ENCODE results near the gene CBX1. TPM values are rescaled to one million over a fixed set of nuclear protein-coding genes. Genes with fewer than 3 reads are reported as not detected.

The CBX1 gene
- total and polyA plus RNA-seq, 10 of the 15 experiments (the other 5 are each of a cell fraction or from before 2014, with no cell fraction given) = 11.8 to 99.2 (median 43.5) TPM

DNA sequence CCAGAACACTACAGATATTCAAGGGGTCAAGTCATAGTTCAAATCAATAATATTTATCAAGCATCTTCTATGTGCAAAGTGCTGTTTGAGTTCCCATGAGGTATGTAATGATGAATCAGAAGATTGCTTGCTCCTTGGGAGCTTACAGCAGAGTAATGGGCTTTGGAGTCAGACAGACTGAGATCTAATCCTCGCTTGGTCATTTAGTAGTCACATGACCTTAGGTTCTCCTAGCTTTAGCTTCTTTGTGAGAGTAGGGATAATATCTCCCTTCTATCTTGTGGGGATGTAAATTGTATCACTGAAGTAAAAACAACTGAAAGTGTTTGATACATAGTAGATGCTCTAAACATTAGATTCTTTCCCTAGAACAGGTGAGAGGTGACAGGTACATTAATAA is 36.4 kb upstream of the CBX1 start:
- intact Hi-C loops (cut with micrococcal nuclease; ENCODE audit: unreplicated experiment) (no loop called here), in situ Hi-C loops (cut with MboI) (loop anchor here (5.0 kb wide), 1 partner anchor 110 kb away; no protein-coding TSS in a partner anchor)
- Histone ChIP-seq H3K27me3 (replicated peaks in 1 of 2; ENCODE audit: control insufficient read depth in 2 of 2, insufficient read depth in 2 of 2, low read length in 1 of 2) (no peaks in the 10 kb centered on the region), H3K79me2 (ENCODE audit: control insufficient read depth, insufficient read depth, low read length) (no peaks in the 10 kb centered on the region), H2AFZ (ENCODE audit: control insufficient read depth, low read depth, low read length) (no peak overlapping the region), H3K4me1 (ENCODE audit: control insufficient read depth, insufficient read depth, low read length) (0 out of 2 replicates have a peak, but pooled peaks cover 1% of the 10 kb centered on the region), H4K20me1 (ENCODE audit: control insufficient read depth, insufficient read depth) (no peaks in the 10 kb centered on the region), H3K9ac (ENCODE audit: control insufficient read depth, insufficient read depth, low read length) (no peak overlapping the region), H3K4me2 (ENCODE audit: control insufficient read depth, insufficient read depth) (no peak overlapping the region), H3K4me3 (no peak overlapping the region), H3K9me3 (replicated peaks; ENCODE audit: control insufficient read depth, insufficient read depth, low read length) (no peaks in the 10 kb centered on the region), H3K36me3 (ENCODE audit: control insufficient read depth in 2 of 2, insufficient read depth in 2 of 2, low read length in 1 of 2) (no peaks in the 10 kb centered on the region; a peak in 2 of 4 replicates), H3K27ac (ENCODE audit: control insufficient read depth, insufficient read depth) (no peak overlapping the region)
- DNase-seq (ENCODE audit: low read depth, low spot score) = no peak
- ChIA-PET RAD21 (ENCODE audit: unreplicated experiment) (interaction anchor here (0.7 kb wide), 1 partner anchor 455 kb away, joined by 3 read pairs; no protein-coding TSS in a partner anchor), POLR2A (interaction anchor here (0.5 kb wide), 1 partner anchor 47 kb away, joined by 3 read pairs; no protein-coding TSS in a partner anchor), CTCF (interaction anchor here (0.6 to 1.3 kb wide), 3 partner anchors 37 to 355 kb away, joined by 3 to 8 read pairs (median 3); no protein-coding TSS in a partner anchor), SMC1A (ENCODE audit: uncharacterized antibody, unreplicated experiment) (interaction anchor here (0.9 to 2.3 kb wide), 2 partner anchors 10 to 26 kb away, joined by 3 to 7 read pairs; no protein-coding TSS in a partner anchor)
- TF ChIP-seq, protein P1, sequence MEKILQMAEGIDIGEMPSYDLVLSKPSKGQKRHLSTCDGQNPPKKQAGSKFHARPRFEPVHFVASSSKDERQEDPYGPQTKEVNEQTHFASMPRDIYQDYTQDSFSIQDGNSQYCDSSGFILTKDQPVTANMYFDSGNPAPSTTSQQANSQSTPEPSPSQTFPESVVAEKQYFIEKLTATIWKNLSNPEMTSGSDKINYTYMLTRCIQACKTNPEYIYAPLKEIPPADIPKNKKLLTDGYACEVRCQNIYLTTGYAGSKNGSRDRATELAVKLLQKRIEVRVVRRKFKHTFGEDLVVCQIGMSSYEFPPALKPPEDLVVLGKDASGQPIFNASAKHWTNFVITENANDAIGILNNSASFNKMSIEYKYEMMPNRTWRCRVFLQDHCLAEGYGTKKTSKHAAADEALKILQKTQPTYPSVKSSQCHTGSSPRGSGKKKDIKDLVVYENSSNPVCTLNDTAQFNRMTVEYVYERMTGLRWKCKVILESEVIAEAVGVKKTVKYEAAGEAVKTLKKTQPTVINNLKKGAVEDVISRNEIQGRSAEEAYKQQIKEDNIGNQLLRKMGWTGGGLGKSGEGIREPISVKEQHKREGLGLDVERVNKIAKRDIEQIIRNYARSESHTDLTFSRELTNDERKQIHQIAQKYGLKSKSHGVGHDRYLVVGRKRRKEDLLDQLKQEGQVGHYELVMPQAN (conservative IDR thresholded peaks at IDR 0.05) = no peak
- no peak for TF ChIP-seq PML (IDR thresholded peaks at IDR 0.05; ENCODE audit: low read length)
- TF ChIP-seq CHD4 (IDR thresholded peaks at IDR 0.05) = no peak
- no peak for ATAC-seq
- 100% methylated on average over 1 of the region's 1 CpG for WGBS (ENCODE audit: insufficient coverage, insufficient replicate concordance, low lambda C conversion rate, missing lambda C conversion rate)
- BruUV-seq (replicated peaks) = no TSS peak
- FAIRE-seq = no peak
